Measurements from ENCODE around the gene E2F4.

Gene E2F4

DNA sequence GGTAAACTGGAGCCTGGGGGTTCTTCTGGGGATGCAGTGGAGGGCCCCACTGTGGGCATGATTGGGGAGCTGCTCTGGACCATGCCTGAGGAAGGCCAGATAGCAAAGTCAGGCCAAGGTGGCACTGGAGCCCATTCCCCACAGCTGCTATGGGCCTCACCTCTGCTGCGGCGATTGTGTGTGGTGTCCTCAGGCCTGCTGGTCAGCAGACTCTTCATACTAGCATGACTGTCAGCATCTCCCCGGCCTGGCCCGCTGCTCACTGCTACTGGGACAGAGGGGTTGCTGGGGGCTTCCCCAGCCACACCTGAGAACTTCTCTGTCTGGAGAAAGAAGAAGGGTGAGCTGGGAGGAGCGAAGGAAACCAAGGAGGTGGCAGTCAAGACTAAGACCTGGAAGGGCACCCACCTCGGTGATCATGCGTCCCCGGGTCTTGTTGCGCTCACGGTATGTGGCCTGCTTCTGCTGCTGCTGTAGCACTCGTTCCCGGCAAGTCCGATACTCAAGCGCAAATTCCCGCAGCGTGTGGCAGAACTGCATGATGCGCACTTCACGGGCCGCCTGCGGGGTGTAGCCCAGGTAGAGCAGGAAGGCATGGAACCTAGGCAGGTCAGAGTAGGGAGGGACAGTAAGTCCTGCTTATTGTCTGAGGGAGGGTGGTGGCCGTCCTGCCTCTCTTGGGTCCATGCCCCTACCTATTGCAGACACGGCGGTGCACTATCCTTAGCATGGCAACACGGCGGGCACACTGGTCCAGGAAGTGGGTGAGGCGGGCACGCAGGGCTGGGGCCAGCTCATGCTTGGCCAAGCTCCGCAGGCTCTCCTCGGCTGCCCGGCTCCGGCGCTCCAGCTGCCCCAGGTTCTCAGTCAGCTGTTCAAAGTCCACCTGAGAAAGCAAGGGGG, 38.2 kb downstream of the E2F4 start:
- H3K4me1 ChIP-seq = peaks cover 0 to 26% (median 16%) of the 10 kb centered on the region in 4 donors
- H3K36me3 ChIP-seq = peaks cover 26 to 60% (median 56%) of the 10 kb centered on the region in 3 donors
- H3K9me3 ChIP-seq = no peaks in the 10 kb centered on the region
- no peak overlapping the region for H3K4me3 ChIP-seq
- H3K27me3 ChIP-seq = no peaks in the 10 kb centered on the region
- peak in 1 of 2 donors; percentile 18 for DNase-seq
- intact Hi-C loops (cut with DNase I; ENCODE audit: low total_unique reads) = loop anchor here (2.0 kb wide), 1 partner anchor 15 kb away; no protein-coding TSS in a partner anchor
- no peak overlapping the region for H3K27ac ChIP-seq
- TF ChIP-seq, protein P1, sequence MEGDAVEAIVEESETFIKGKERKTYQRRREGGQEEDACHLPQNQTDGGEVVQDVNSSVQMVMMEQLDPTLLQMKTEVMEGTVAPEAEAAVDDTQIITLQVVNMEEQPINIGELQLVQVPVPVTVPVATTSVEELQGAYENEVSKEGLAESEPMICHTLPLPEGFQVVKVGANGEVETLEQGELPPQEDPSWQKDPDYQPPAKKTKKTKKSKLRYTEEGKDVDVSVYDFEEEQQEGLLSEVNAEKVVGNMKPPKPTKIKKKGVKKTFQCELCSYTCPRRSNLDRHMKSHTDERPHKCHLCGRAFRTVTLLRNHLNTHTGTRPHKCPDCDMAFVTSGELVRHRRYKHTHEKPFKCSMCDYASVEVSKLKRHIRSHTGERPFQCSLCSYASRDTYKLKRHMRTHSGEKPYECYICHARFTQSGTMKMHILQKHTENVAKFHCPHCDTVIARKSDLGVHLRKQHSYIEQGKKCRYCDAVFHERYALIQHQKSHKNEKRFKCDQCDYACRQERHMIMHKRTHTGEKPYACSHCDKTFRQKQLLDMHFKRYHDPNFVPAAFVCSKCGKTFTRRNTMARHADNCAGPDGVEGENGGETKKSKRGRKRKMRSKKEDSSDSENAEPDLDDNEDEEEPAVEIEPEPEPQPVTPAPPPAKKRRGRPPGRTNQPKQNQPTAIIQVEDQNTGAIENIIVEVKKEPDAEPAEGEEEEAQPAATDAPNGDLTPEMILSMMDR (IDR thresholded peaks at IDR 0.05) = no peak

DNA sequence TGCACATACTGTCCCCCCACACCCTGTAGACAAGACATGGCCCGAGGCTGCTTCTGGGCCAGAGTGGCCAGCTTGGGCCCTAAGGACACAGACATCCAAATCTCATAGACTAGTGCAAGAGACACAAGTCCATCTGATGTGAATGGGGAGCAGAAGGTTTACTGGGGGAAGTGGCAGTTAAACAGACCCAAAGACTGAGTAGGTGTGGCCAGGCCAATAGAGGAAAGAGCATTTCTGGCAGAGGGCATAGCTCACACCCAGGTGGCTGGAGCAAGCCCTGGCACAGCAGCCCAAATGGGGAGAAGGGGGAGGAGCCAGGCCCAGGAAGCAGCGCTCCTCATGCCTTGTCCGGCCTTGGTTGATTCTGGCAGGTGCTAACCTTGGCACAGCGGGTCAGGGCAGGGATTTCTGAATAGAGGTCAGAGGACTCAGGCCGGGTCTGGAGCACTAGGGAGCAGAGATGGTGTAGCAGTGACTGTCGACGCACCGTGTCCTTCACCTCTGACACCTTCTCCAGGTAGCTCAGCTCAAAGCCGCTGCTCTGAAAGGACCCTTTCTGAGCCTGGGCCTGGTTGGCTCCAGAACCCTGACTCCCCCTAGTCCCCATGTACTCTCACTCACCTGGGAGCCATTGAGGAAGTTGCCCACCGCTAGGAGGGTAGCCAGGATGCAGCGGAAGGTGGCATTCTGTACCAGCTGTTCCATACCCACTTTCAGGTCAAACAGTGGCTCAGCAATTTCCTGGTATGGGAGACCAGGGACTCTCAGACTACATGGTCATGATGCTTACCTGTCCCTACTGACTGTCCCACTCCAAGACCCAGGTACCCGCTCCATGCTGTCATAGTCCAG, 39.1 kb downstream of the E2F4 start:
- TF ChIP-seq, protein P1 (IDR thresholded peaks at IDR 0.05) = no peak
- Histone ChIP-seq H3K27ac (no peak overlapping the region), H3K36me3 (peaks cover 26 to 69% (median 62%) of the 10 kb centered on the region in 3 donors), H3K4me3 (no peak overlapping the region), H3K4me1 (peaks cover 0 to 21% (median 14%) of the 10 kb centered on the region in 4 donors), H3K27me3 (no peaks in the 10 kb centered on the region), H3K9me3 (no peaks in the 10 kb centered on the region)
- intact Hi-C loops (cut with DNase I; ENCODE audit: low total_unique reads) = no loop called here
- no peak for DNase-seq

DNA sequence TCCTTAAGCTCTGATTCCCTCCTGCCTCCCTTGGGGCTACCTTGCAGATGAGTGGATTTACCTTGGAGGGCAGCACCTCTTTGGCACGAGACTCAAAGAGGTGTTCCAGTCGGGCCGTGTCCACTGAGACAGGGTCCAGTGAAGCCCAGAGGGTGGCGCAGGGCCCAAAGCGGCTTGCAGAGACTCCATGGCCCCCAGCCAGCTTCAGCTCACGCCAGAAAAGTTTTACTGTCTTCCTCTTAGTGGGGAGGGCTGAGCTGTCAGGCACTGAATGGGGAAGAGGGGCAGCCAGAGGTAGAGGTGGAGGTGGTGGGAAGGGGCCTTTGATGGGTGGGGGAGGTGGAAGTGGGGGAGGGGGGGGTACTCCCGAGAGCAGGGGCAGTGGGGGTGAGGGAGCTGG, 41.6 kb downstream of the E2F4 start:
- Histone ChIP-seq H3K36me3 (peaks cover 31 to 89% (median 83%) of the 10 kb centered on the region in 3 donors), H3K9me3 (no peaks in the 10 kb centered on the region), H3K27me3 (no peaks in the 10 kb centered on the region), H3K4me1 (peaks cover 0 to 1% (median 0%) of the 10 kb centered on the region in 4 donors), H3K27ac (no peak overlapping the region), H3K4me3 (no peak overlapping the region)
- TF ChIP-seq, protein P1 (IDR thresholded peaks at IDR 0.05) = no peak
- intact Hi-C loops (cut with DNase I; ENCODE audit: low total_unique reads) = no loop called here
- DNase-seq = no peak

DNA sequence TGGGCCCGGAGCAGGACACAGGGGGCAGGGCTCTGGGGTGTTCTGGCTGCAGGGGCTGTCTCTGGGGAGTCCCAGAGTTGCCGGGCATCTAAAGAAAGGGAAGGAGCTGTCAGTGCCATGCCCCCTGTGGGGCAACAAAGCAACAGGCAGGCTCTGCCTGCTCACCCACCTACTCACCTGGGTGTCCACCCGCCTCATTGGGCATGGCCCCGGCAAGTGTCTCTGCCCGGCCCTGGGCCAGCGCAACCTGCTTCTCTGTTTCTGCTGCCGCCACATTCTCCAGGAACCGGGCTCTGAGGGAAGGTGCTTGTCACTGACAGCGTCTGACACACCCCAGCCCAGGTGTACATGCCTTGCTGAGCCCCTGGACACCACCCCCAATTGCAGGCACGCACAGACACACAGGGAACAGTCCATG, 42.2 kb downstream of the E2F4 start:
- intact Hi-C loops (cut with DNase I; ENCODE audit: low total_unique reads) = no loop called here
- Histone ChIP-seq H3K27ac (no peak overlapping the region), H3K36me3 (peaks cover 25 to 89% (median 83%) of the 10 kb centered on the region in 3 donors)

More for the DNA sequence above, 42.2 kb downstream of the E2F4 start:
- TF ChIP-seq, protein P1 (IDR thresholded peaks at IDR 0.05) = no peak
- no peak overlapping the region for H3K4me3 ChIP-seq
- H3K9me3 ChIP-seq = no peaks in the 10 kb centered on the region
- H3K27me3 ChIP-seq = no peaks in the 10 kb centered on the region
- DNase-seq = no peak
- no peaks in the 10 kb centered on the region for H3K4me1 ChIP-seq
